Endothelial cell of umbilical vein (primary cell): ENCODE data around the gene SLC44A5. TPM values are rescaled to one million over a fixed set of nuclear protein-coding genes. Genes with fewer than 3 reads are reported as not detected.

ENCODE experiments used
- BruUV-seq: library from RNA; stranded (reverse); fragments of 400-500 nt; replicated peaks from 2 replicates; lab custom pipeline; 2021; lab: Mats Ljungman, UMichigan
- CTCF ChIA-PET: fragments of 300-600, 350-600 bp; sonication (Branson Sonifier 250); formaldehyde crosslinking; loops from one replicate; lab custom pipeline; 2021; ENCODE audit warnings: antibody characterized with exemption, inconsistent platforms; lab: Charles Lee
- POLR2A ChIA-PET: fragments of 300-600, 350-600 bp; sonication (Branson Sonifier 250); formaldehyde crosslinking; loops from one replicate; lab custom pipeline; 2021; ENCODE audit warnings: antibody characterized with exemption, inconsistent platforms; lab: Charles Lee
- DNase-seq: peaks from one replicate; pipeline ENCODE4 v3.0.0-alpha.2; 2011; ENCODE audit warnings: low read depth, low spot score
- FAIRE-seq: peaks from 2 replicates; lab custom pipeline; 2011; peaks lifted over from hg19 to GRCh38; lab: Jason Lieb, UNC
- H2AFZ ChIP-seq: 2 replicates; pipeline ENCODE4 v1.6.0; 2012; ENCODE audit warnings: low read depth, low read length, control low read depth, inconsistent platforms
- H3K27ac ChIP-seq: 2 replicates; pipeline ENCODE4 v1.5.1; 2011; ENCODE audit warnings: low read depth, mild to moderate bottlenecking, control low read depth, low read length, moderate library complexity; ENCODE audit not compliant: insufficient read depth
- H3K27me3 ChIP-seq, 2 experiments: 2 replicates each; pipeline versions ENCODE4 v1.6.0 to v1.6.1; 2011; ENCODE audit warnings: low read length in 2 of 2, mixed read lengths in 1 of 2; ENCODE audit not compliant: control insufficient read depth in 2 of 2, insufficient read depth in 2 of 2
- H3K36me3 ChIP-seq, 2 experiments: 2 replicates in 1 of 2; 3 replicates in 1 of 2; pipeline ENCODE4 v1.5.1; 2011; ENCODE audit warnings: low read length in 2 of 2, mild to moderate bottlenecking in 1 of 2, moderate library complexity in 1 of 2; ENCODE audit not compliant: control insufficient read depth in 2 of 2, insufficient read depth in 2 of 2; ENCODE audit errors: extremely low read depth in 1 of 2
- H3K4me1 ChIP-seq: 3 replicates; pipeline ENCODE4 v1.5.1; 2011; ENCODE audit warnings: mild to moderate bottlenecking, low read length; ENCODE audit not compliant: control insufficient read depth, insufficient read depth; ENCODE audit errors: extremely low read depth
- H3K4me2 ChIP-seq: 2 replicates; pipeline ENCODE4 v1.6.1; 2011; ENCODE audit warnings: low read length, control low read depth, mixed read lengths; ENCODE audit not compliant: insufficient read depth
- H3K4me3 ChIP-seq, 3 experiments: fragments of 200-600 bp in 1 of 3; sonication (generic), shearing (Covaris generic) in 1 of 3; replicated peaks in 1 of 3; 2 replicates each; pipeline ENCODE4 v1.5.1; 2011 to 2016; ENCODE audit warnings: control low read depth in 3 of 3, low read length in 3 of 3, mild to moderate bottlenecking in 2 of 3, inconsistent platforms in 1 of 3, low read depth in 1 of 3, moderate library complexity in 1 of 3; ENCODE audit not compliant: insufficient read depth in 1 of 3
- H3K79me2 ChIP-seq: 2 replicates; pipeline ENCODE4 v1.6.0; 2012; ENCODE audit warnings: low read length, inconsistent platforms; ENCODE audit not compliant: control insufficient read depth, insufficient read depth
- H3K9ac ChIP-seq: replicated peaks from 2 replicates; pipeline ENCODE3; 2011; ENCODE audit warnings: low read length, control low read depth; ENCODE audit not compliant: insufficient read depth; ENCODE audit errors: extremely low read depth
- H3K9me1 ChIP-seq: replicated peaks from 3 replicates; pipeline ENCODE4 v1.6.0; 2011; ENCODE audit warnings: mild to moderate bottlenecking, low read length; ENCODE audit not compliant: control insufficient read depth, insufficient read depth; ENCODE audit errors: extremely low read depth
- H3K9me3 ChIP-seq: replicated peaks from 2 replicates; pipeline ENCODE4 v1.5.1; 2012; ENCODE audit warnings: low read length, inconsistent platforms; ENCODE audit not compliant: control insufficient read depth, insufficient read depth
- H4K20me1 ChIP-seq: replicated peaks from 2 replicates; pipeline ENCODE3; 2011; ENCODE audit warnings: mild to moderate bottlenecking, low read length; ENCODE audit not compliant: control insufficient read depth, insufficient read depth; ENCODE audit errors: extremely low read depth
- EZH2 ChIP-seq: IDR thresholded peaks from 2 replicates; pipeline ENCODE4 v1.6.1; 2012; ENCODE audit warnings: borderline replicate concordance, low read depth, mild to moderate bottlenecking, moderate library complexity, low read length, inconsistent platforms; ENCODE audit not compliant: severe bottlenecking
- FOS ChIP-seq: IDR thresholded peaks from 2 replicates; pipeline ENCODE4 v1.6.1; 2011; ENCODE audit warnings: mild to moderate bottlenecking, low read length, moderate library complexity, borderline replicate concordance; ENCODE audit not compliant: insufficient read depth
- GATA2 ChIP-seq: IDR thresholded peaks from 2 replicates; pipeline ENCODE4 v1.7.0; 2011; ENCODE audit warnings: low read depth, mild to moderate bottlenecking, moderate library complexity, mixed read lengths, low read length; ENCODE audit not compliant: insufficient read length, insufficient read depth
- JUN ChIP-seq: IDR thresholded peaks from 2 replicates; pipeline ENCODE4 v1.6.1; 2011; ENCODE audit warnings: borderline replicate concordance, low read depth; ENCODE audit not compliant: insufficient read length, insufficient read depth
- MYC ChIP-seq: IDR thresholded peaks from one replicate; pipeline ENCODE4 v1.6.1; 2011; ENCODE audit warnings: mild to moderate bottlenecking, low read depth, low read length
- POLR2A ChIP-seq: IDR thresholded peaks from 2 replicates; pipeline ENCODE4 v1.6.1; 2012; ENCODE audit warnings: low read depth, mild to moderate bottlenecking, control low read depth, low read length
- POLR2AphosphoS5 ChIP-seq: IDR thresholded peaks from 2 replicates; pipeline ENCODE4 v1.6.1; 2012; ENCODE audit warnings: low read depth, mild to moderate bottlenecking, control low read depth, low read length, moderate library complexity; ENCODE audit not compliant: insufficient read depth
- dilution Hi-C: fragments of 300-500 bp; cut with MboI; formaldehyde crosslinking; loops from one replicate; pipeline ENCODE4 v1.15.0; 2019; ENCODE audit warnings: low sequenced_read_pairs; ENCODE audit not compliant: extremely low pct_ligation_motif_present
- intact Hi-C: fragments of 100-400 bp; cut with micrococcal nuclease; formaldehyde crosslinking; loops from one replicate; pipeline ENCODE4 v1.10.0; 2022
- polyA plus RNA-seq, 4 experiments: library from polyadenylated mRNA; depleted of rRNA in 3 of 4; stranded (reverse) in 3 of 4; unstranded in 1 of 4; fragments of >200 nt; gene quantifications; 2 replicates each; pipeline versions ENCODE4 v1.2.1 to v1.2.3, GENCODE V29; 2011 to 2012; ENCODE audit warnings: missing spikeins in 1 of 4
- total RNA-seq: library from RNA; stranded (reverse); gene quantifications from 2 replicates; pipeline ENCODE4 v1.2.3, GENCODE V29; 2021
- TF ChIP-seq, protein P1 (sequence below), 2 donors: IDR thresholded peaks; 1 replicate in 1 of 2; 2 replicates in 1 of 2; pipeline ENCODE4 v1.5.1; 2011; ENCODE audit warnings: low read length in 2 of 2, mild to moderate bottlenecking in 2 of 2, moderate library complexity in 2 of 2, control low read depth in 1 of 2, inconsistent platforms in 1 of 2, low read depth in 1 of 2; ENCODE audit not compliant: insufficient read depth in 1 of 2; ENCODE audit errors: extremely low read depth in 1 of 2
- TF ChIP-seq, protein P2 (sequence below): IDR thresholded peaks from 2 replicates; pipeline ENCODE4 v1.6.1; 2011; ENCODE audit not compliant: insufficient read depth, insufficient read length

SLC44A5 gene
- total and polyA plus RNA-seq, 2 donors (not counting 3 experiments of a cell fraction or from before 2014, with no cell fraction given), result 1.6 to 3.2 TPM

DNA sequence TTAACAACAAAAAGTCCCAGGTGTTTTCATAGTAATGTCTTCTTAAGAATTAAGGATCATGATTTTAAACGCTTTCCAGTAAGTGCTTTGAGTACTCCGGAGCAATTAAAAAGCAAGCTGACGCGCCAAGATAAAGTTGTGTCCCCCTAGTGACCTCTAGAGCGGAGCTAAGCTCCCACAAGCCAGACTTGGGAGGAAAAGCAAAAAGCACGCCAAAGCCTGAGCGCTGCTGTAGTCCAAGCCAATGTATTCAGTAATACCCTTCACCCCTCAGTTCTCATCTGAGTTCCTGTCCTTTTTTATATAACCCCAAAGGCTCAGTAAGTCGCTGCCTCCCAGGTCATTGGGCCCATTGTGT lies 3.5 kb upstream of the SLC44A5 start:
- no peak overlapping the region for H3K27ac ChIP-seq
- H3K9me3 ChIP-seq, result no peaks in the 10 kb centered on the region
- H3K9me1 ChIP-seq, result no peaks in the 10 kb centered on the region
- dilution Hi-C loops (no loop called here), intact Hi-C loops (loop anchor here (2.0 to 5.0 kb wide), 2 partner anchors 18 to 72 kb away; no protein-coding TSS in a partner anchor)
- ChIA-PET POLR2A (interaction anchor here (1.0 kb wide), 1 partner anchor 172 kb away, joined by 3 read pairs; the partner anchor contains the start of gene RABGGTB), CTCF (interaction anchor here (0.7 to 6.3 kb wide), 27 partner anchors 9 to 385 kb away, joined by 3 to 96 read pairs (median 5); partner anchors contain the start of gene RABGGTB)
- H3K4me3 ChIP-seq, result peak overlapping the region in 2 of 3 experiments; percentile 82 to 84
- BruUV-seq, result no TSS peak
- peak overlapping the region; percentile 90 for H3K4me2 ChIP-seq
- no peaks in the 10 kb centered on the region for H4K20me1 ChIP-seq
- H2AFZ ChIP-seq, result peak overlapping the region; percentile 53
- no peak for TF ChIP-seq POLR2AphosphoS5
- TF ChIP-seq JUN, result no peak
- no peak for TF ChIP-seq MYC
- TF ChIP-seq, protein P1, sequence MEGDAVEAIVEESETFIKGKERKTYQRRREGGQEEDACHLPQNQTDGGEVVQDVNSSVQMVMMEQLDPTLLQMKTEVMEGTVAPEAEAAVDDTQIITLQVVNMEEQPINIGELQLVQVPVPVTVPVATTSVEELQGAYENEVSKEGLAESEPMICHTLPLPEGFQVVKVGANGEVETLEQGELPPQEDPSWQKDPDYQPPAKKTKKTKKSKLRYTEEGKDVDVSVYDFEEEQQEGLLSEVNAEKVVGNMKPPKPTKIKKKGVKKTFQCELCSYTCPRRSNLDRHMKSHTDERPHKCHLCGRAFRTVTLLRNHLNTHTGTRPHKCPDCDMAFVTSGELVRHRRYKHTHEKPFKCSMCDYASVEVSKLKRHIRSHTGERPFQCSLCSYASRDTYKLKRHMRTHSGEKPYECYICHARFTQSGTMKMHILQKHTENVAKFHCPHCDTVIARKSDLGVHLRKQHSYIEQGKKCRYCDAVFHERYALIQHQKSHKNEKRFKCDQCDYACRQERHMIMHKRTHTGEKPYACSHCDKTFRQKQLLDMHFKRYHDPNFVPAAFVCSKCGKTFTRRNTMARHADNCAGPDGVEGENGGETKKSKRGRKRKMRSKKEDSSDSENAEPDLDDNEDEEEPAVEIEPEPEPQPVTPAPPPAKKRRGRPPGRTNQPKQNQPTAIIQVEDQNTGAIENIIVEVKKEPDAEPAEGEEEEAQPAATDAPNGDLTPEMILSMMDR (IDR thresholded peaks at IDR 0.05; ENCODE audit: extremely low read depth in 1 of 2, insufficient read depth in 1 of 2, low read depth in 1 of 2, low read length in 2 of 2), result no peak
- no peak for TF ChIP-seq POLR2A
- no peak for TF ChIP-seq EZH2
- TF ChIP-seq GATA2, result no peak
- no peak for TF ChIP-seq FOS
- TF ChIP-seq, protein P2, sequence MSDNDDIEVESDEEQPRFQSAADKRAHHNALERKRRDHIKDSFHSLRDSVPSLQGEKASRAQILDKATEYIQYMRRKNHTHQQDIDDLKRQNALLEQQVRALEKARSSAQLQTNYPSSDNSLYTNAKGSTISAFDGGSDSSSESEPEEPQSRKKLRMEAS, result no peak
- no peaks in the 10 kb centered on the region for H3K79me2 ChIP-seq
- H3K9ac ChIP-seq, result no peak overlapping the region
- H3K4me1 ChIP-seq, result peaks cover 12% of the 10 kb centered on the region
- peaks cover 0 to 3% of the 10 kb centered on the region in 2 experiments for H3K27me3 ChIP-seq
- no peaks in the 10 kb centered on the region for H3K36me3 ChIP-seq
- no peak for FAIRE-seq
- DNase-seq, result no peak
